ENCODE data around the gene INSC.

INSC gene

DNA sequence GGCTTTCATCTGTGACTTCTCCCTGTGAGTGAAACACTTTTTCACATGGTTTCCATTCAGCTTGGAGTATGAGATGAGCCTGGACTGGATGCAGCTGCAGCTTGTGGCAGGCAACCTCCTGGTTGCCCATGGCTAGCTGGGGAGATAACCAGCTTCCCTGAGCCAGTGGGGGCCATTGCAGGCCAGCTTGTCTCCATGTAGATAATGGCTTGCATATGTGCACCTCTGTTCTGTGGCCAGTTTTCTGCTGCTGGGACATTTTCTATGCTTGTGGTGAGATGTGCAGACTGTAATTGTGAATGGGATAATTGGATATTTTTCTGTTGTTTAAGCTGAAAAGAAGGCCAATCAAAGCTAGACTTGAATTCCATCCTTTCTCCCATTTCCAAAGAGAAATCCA, 38.5 kb downstream of the INSC start:
- DNase-seq: no peak

DNA sequence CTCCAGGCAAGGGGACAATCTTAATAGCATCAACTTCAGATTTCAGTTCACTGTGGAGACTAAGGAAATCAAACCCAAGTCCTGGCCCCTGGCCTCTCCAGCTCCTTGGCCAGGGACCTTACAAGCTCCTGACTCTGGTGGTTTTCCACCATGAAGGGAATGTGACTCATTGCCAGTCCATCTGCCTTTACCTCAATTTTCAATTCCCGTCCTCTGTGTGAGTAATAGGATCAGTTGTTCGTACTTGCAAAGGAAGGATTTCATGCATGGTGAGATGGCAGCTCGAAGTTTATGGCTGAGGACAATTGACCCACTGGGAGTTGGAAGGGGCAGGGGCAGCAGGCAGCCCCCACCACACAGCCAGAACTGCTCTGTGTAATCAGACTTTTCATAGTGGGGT, 42.5 kb downstream of the INSC start:
- no peak for DNase-seq

DNA sequence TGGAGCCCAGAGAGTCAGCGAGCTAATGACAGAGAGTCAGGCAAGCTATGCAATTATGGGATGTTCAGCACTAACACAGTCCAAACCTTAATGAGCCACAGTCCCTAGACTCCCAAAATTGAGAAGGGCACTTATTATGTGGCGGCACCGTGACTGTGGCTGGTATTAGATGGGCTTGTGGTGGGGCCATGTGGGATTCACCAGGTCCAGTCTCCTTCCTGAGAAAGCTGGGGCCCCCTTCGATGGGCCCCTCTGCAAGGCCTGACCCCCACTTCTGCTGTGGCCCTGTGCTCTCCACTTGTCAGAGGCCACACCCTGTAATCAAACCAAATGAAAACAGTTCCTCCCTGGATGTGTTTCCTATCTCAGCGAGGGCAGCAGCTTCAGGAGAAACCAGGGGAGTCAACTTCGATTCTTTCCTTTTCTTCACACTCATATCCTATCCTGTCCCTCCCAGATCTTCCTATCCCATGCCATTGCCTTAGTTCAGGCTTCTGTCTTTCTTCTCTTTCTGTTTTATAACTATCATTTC, 42.9 kb downstream of the INSC start:
- DNase-seq: no peak

DNA sequence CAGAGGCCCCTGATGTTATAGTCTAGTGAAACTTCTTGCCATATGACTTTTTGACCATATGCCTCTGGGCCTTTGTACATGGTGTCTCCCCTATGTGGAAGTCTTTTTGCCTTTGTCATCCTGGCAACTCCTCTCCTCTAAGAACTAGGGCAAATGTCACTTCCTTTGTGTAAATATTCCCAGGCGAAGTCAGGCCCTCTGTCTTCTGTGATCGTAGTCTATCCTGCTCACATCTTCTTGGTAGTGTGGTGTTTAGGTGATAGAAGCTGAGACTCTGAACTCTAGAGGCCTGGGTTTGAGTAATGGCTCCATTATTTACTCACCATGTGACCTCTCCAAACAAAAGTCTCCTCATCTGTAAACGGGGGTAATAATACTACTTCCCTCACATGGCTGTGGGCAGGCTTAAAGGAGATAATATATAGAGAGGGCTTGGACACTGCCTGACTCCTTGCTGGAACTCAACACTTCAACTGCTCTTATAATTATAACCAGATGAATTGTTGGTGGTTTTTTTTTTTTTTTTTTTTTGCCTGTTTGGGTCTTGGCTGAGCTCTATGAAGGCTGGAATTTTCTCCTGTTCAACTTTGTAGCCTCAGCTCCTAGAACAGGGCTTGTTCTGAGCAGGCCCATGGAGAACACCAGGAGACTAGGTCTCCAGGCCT, 43.8 kb downstream of the INSC start:
- DNase-seq: no peak

DNA sequence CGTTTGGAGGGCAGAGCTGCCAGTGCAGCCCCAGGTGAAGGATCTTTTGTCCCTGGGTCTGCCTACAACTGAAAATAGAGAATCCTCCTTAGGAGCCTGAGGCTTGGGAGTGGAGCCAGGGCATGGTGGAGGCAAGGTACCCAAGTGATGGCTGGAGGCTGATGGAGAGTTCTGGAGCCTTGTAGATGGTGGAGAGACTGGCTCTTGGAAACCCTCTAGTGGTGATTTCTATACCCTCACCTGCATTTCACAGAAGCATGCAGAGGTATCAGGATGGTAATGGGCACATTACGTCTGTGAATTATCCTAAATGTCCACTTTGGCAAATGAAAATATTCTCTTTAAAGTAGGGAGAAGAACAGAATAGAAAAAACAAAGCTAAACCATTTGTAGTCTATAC, 44.4 kb downstream of the INSC start:
- no peak for DNase-seq

DNA sequence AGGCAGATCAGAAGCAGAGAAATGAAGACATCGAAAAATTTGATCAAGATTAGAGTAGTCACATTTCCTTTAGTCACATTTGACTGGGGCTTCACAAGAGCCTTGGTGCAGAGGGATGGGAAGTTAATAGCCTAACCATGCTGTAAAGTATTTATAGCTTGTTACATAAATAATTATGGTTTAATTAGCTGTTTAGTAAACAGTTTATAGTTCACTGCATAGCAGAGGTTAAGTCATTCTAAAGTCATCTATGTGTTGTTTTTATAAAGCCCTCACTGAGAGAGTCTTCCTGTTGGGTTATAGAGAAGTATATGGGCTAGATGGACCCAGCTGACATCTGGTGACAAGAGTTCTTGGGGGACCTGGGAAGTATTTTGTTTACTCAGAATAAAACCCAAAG, 47.1 kb downstream of the INSC start:
- no peak for DNase-seq

DNA sequence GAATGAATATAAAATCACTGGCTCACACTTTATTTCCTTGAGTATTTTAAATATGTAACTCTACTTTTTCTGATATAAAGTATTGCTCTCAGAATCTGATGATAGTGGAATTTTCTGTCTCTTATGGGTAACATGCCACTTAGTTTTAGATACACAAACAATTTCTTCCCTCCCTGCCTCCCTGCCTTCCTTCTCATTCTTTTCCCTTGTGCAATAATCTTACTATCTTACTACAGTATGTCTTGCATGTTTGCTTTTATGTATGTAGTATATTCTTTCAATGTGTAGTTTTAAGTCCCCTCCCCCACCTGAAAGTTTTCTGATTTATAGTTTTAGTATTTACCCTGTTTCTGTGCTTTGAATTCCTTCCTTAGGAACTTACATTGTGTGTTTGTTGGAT, 48.4 kb downstream of the INSC start:
- no peak for DNase-seq

DNA sequence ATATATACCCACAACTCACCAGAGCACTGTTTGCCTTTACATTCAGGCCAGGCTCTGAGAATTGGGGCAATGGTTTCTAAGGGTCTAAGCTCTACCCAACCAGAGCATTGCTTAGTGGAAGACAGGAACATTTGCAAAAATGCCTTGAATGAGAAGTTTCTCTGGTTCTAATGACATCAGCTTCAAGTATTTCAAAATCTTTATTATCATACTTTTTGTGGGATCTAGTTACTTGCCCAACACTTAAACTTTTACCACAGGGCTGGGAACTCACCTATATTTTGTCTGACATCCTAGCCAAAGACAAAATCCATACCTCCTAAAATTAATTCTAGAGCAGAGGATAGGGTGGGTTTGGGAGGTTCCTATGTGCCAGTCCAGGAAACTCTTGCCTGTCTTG, 51.5 kb downstream of the INSC start:
- DNase-seq: no peak

DNA sequence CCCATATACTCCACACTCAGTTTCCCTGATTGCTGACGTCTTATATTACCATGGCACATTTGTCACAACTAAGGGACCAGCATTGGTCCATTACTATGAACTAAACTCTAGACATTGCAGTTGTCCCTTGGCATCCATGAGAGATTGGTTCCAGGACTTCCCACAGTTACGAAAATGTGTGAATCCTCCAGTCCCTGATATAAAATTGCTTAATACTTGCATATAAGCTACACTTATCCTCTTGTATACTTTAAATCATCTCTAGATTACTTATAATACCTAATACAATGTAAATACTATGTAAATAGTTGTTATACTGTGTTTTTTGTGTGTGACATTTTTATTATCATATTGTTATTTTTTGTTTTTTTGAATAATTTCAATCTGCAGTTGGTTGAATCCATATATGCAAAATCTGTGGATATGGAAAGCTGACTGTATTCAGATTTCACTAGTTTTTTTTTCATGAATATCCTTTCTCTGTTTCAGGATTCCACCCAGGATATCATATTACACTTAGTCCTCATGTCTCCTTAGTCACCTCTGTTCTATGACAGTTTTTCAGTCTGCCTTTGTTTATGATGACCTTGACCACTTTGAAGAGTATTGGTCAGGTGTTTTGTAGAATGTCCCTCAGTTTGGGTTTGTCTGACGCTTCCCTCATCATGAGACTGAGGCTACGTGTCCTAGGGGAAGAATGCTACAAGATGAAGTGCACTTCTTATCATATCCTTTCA, 55.3 kb downstream of the INSC start:
- no peak for DNase-seq

DNA sequence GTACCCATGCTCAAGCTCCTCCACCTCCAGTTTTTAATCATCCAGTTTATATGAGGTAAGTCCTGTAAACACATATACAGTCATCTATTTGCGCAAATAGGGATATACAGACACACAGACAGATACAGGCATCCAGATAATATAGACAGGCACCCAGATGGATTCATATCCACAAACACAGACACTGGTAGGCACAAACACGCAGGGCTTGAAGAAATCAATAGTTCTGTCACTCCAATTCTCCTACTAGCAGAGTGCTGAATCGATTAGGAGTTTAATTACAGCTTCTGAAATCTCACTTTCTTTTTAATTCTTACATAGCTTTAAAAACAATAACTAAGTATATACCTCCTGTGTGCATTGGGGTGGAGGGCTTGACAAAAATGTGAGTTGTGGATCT, 56.0 kb downstream of the INSC start:
- DNase-seq: no peak

DNA sequence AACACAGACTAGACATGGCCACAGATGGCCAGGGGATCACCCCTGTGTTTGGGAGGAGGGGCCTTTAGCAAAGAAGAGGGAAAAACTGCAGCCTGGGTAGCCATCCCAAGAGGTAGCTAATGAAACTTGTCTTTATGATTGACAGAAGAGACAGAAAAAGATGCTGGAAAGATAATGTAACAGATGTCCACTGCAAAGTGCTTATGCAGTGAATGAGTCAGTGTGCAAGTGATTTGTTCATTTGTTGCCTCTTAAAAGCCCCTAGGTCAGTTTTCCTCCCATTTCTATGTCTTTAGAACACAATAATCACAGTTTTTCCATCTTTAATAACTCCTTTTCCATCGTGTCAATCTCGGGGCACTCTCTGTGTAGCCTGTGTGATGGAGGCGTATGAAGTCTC, 57.2 kb downstream of the INSC start:
- DNase-seq: no peak

DNA sequence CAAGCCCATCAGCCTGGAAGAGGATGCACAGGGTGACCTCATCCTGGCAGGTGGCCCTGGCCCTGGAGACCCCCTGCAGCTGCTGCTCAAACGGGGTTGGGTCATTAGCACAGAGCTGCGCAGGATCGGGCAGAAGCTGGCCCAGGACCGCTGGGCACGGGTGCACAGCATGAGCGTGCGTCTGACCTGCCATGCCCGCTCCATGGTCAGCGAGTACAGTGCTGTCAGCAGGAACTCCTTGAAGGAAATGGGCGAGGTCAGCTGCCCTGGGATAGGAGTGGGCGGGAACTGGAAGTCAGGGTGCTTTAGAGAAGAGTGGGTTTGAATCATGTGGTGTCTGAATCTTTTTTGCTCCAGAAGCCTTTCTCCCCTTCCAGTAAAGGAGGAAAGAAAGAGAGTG, 61.1 kb downstream of the INSC start:
- DNase-seq: no peak

DNA sequence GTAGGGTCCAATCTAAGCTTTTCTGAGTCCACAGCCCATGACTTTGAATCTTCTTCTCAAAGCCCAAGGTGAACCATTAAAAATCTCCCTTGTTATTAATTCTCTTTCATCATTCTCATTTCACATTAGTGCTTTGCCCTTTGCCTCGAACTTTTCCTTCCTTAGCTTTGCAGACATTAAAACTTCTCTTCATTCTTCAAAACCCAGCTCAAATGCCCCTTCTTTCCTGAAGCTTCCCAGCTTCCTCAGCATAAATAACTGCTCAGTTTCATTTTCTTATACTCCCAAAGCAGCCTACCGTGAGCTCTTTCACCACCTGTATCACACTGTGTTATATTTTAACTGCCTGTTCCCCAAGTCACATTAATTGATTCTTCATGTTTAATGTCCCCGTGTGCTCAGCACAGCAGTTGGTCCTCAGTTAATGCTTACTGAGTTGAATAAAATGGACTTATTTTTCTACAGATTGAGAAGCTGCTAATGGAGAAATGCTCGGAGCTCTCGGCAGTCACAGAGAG, 62.0 kb downstream of the INSC start:
- no peak for DNase-seq

DNA sequence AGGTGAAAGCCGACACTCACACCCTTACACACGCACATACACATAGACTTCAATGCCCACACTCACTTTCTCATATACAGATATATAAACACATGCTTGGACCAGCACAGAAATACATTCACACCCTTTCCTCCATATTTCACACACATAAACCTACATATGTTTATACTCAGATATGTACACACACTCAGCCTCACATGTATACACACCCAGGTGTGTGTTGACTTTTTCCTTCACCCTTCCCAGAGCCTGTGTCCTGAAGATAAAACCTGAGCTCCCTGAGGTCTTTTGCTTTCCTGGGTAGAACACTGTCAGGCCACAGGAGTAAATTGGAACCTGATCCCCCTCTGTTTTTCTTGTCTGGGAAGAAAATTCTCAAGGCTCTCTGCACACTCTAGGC, 62.8 kb downstream of the INSC start:
- DNase-seq: no peak

DNA sequence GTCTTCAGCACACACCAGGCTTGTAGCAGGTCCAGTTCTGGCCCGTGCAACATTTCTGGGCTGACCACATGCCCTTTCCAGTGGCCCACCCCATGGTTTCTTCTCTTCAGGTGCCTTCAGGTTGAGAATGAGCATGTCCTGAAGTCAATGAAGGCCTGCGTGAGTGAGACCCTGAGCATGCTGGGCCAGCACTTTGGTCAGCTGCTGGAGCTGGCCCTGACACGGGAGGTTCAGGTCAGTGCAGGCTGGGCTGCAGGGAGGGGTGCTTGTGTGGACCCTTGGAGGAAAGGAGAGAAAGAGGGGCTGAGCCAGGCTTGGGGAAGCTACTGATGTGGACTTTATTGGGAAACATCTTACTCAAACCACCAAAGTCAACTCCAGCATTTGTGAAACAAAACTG, 63.5 kb downstream of the INSC start:
- no peak for DNase-seq

DNA sequence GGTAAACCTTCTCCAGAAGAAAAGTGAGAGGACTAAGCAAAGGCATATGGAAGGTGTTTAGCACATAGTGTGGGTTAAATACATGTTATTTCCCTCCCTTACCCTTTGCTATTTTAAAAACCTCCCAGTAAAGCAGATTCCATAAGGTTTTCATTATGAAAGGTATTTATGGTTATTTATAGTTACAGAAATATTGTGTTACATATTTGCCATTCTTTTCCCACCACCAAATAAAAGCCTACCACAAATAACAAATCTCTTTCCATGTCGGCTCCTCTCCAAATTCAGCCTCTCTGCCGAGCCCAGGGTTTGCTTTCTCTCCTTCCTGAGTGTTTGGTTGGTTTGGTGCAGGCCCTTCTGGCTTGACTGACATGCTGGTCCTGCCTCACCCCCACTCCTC, 64.4 kb downstream of the INSC start:
- DNase-seq: no peak

DNA sequence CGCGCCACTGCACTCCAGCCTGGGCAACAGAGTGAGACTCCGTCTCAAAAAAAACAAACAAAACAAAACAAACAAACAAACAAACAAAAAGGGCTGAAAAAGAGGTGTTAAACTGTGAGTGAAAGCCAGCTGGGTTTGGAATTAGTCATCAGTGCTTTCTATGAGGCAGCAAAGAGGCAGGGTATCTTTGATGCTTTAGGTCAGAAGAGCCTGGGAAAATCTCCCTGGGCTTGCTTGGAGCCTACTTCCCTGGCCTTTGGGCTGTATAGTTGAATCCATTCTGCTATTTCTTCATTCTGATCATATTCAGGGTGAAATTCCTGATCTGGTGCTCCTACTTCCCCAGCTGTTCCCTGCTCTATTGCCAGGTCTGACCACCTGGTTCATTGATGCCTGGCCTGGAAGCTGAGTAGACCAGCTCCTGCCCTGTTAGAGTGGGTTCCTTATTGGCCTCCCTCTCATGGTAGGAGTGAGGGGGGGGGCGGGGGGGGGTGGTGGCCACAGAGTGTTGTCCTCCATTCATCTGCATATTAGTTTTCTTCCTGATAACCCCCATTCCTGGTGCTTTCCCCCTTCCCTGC, 65.6 kb downstream of the INSC start:
- DNase-seq: no peak

DNA sequence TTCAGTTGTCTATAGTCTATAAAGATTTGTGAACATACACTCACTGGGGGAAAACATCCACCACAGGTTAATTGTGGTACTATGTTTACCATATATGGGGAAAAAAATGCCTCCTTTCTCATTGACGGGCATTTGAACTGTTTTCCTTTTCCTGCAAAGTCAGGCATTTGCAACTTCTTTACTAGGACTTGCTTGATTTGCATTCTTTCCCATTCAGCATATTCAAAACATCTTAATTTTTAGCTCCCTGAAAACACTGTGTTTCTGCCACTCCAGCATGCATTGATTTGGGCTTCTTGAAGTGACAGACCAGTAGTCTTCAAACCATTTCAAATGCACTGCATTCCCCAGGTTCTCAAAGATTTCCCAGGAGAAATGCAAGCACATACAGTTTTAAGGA, 67.6 kb downstream of the INSC start:
- no peak for DNase-seq

DNA sequence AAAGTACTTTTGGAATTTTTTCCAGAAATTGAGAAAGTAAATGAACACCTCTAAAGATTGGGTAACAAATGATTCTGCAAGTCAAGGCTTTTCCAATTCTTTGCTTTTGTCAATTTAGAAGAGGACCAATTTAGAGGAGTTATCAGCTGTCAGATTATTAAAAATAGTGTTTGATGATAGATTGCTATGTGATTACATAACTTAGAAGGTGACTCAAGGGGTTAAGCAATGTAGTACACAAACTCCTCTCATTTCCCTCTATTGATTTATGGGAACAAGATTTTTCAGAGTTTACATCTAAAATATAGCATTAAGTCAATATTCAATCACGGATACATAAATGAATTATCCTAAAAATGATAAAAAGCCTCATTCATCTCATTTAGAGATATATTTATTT, 70.3 kb downstream of the INSC start:
- no peak for DNase-seq

DNA sequence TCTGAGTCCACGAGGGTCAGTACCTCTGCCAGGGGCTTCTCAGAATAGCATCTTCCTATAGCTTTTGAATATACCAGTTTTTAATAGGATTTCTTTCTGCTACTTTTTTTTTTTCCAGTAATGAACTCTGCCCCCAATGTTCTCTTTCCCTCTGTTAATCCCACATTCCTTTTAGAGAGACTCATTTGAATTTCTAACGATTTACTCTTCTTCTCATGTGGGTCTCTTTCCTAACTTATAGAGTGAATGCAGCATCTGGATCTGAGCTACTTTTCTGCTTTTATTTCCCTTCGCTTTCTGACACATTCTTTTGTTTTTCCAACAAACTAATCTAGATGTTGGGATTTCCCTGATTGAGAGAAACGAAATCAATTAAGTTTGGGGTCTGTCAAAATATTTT, 71.4 kb downstream of the INSC start:
- no peak for DNase-seq

DNA sequence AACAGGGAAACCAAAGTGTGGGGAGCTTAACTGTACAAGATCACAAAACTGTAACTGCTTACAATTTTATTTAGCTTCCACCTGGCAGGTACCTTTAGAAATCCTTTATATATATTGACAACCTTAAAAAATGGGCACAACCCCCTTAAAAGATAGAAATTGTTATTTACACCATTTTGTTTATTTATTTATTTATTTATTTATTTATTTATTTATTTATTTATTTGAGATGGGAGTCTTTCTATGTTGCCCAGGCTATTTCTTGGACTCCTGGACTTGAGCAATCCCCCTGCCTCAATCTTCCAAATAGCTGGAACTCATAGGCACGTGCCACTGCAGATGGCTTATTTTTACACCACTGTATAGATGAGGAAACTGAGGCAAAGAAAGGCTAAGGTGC, 74.5 kb downstream of the INSC start:
- no peak for DNase-seq

DNA sequence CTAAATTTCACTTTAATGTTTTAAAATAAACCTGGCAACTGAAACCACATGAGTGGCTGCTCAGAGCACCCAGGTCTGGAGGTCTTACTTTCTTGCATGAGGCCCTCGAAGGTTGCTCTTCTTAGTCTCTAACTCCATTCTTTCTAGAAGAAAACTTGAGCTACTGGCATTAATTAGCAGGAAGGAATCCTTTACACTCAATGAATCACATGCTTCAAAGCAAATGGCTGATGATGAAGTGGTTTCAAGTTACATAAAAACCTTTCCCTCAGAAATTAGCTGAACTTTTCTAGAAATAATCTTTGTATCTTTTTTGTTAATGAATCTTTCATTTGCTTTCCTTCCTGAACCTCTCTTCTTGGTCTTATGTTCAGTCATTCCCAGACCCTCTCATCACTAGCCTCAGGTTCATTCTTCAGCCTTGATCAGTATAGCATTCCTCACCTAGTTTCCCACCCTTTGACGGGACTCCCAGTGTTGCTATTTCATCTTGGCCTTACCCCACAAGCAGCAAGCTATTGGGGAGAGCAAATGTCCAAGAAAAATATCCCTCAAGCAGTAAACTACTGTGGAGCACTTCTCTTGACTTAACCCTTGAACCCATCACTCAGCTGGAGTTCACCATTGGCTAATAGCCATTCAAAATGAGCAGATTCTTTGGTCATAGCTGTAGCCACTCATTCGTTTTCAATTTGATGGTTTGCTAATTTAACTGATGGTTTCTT, 75.1 kb downstream of the INSC start:
- DNase-seq: no peak

DNA sequence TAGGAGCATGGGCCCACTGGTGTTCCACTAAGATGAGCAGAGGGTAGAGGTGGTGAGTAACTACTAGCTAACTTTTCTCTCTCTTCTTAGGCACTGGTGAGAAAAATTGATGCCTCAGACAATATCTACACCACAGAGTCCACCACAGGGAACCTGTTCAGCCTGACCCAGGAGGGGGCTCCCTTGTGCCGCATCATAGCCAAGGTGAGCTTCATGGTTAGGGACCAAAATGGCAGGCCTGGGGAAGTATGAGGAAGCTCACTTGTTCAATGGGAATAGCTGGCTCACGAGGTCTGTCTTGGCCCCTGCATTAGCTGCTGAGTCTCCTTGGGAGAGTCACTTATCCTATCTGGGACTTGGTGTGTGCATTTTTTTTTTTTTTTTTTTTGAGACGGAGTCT, 75.9 kb downstream of the INSC start:
- DNase-seq: no peak

Data from activated CD4-positive, alpha-beta T cell treated with anti-CD3 and anti-CD28 coated beads for 48 hours (primary cell).